Measurements from ENCODE around the gene ALDH1A3.

- no peak for TF ChIP-seq CTCF (IDR thresholded peaks at IDR 0.05)
- TF ChIP-seq POLR2A (IDR thresholded peaks at IDR 0.05), result no peak
Measured at GRCh38 chr15:100885811-100886210, 6.2 kb downstream of the ALDH1A3 start.
